HUES64 (cell line): Measurements from ENCODE around the gene PBXIP1.
"Not testable (repeated sequence)": the region's sequence is repeated elsewhere in the genome, so short reads cannot be mapped to it uniquely, and the experiment has no call there.

ENCODE experiments used
- H3K27ac ChIP-seq: 2 replicates; pipeline ENCODE4 v1.7.0; 2013; ENCODE audit warnings: low read depth, low read length, inconsistent platforms
- H3K27me3 ChIP-seq: 2 replicates; pipeline ENCODE4 v1.6.1; 2013; ENCODE audit warnings: mild to moderate bottlenecking, low read length; ENCODE audit not compliant: insufficient read depth
- H3K36me3 ChIP-seq: 2 replicates; pipeline ENCODE4 v1.6.1; 2013; ENCODE audit warnings: mild to moderate bottlenecking, low read length; ENCODE audit not compliant: insufficient read depth
- H3K4me1 ChIP-seq: 2 replicates; pipeline ENCODE4 v1.6.1; 2013; ENCODE audit warnings: mild to moderate bottlenecking, low read length, moderate library complexity; ENCODE audit not compliant: insufficient read depth
- H3K4me3 ChIP-seq: 2 replicates; pipeline ENCODE4 v1.5.1; 2013; ENCODE audit warnings: mild to moderate bottlenecking, low read length, moderate library complexity
- H3K9ac ChIP-seq: 2 replicates; pipeline ENCODE4 v1.6.1; 2013; ENCODE audit warnings: mild to moderate bottlenecking, low read depth, low read length
- H3K9me3 ChIP-seq: 2 replicates; pipeline ENCODE4 v1.6.1; 2013; ENCODE audit warnings: low read depth, low read length; ENCODE audit not compliant: insufficient read depth
- WGBS: fragments of 150-250, 120-280 bp; methylation state at CpG from one replicate; pipeline ENCODE4 v1.1.7; 2013; ENCODE audit warnings: missing lambda C conversion rate; 5-methylcytosine and 5-hydroxymethylcytosine counted together

PBXIP1 gene

GRCh38 chr1:155000411-155000725 lies 44.5 kb upstream of the PBXIP1 start:
- no peaks in the 10 kb centered on the region for H3K36me3 ChIP-seq
- no peaks in the 10 kb centered on the region for H3K9me3 ChIP-seq
- peak overlapping the region; percentile 78 for H3K9ac ChIP-seq
- H3K27me3 ChIP-seq = no peaks in the 10 kb centered on the region
- peak overlapping the region; percentile 97 for H3K27ac ChIP-seq
- WGBS = 2% methylated on average over 7 of the region's 13 CpGs
- H3K4me3 ChIP-seq = peak overlapping the region; percentile 82
- H3K4me1 ChIP-seq = peaks cover 13% of the 10 kb centered on the region

- 2% methylated on average over 49 of the region's 50 CpGs for WGBS
- no peaks in the 10 kb centered on the region for H3K9me3 ChIP-seq
- peak overlapping the region; percentile 85 for H3K27ac ChIP-seq
- H3K4me3 ChIP-seq = peak overlapping the region; percentile 82
- H3K36me3 ChIP-seq = no peaks in the 10 kb centered on the region
- H3K4me1 ChIP-seq = peaks cover 12% of the 10 kb centered on the region
- peak overlapping the region; percentile 78 for H3K9ac ChIP-seq
- no peaks in the 10 kb centered on the region for H3K27me3 ChIP-seq
These were observed 43.9 kb upstream of the PBXIP1 start for GRCh38 chr1:154999571-155000410.

- H3K4me3 ChIP-seq = peak overlapping the region; percentile 82
- H3K9ac ChIP-seq = no peak overlapping the region
- no peaks in the 10 kb centered on the region for H3K27me3 ChIP-seq
- H3K4me1 ChIP-seq = peaks cover 5% of the 10 kb centered on the region; the same call in 1 of the 2 replicates
- H3K36me3 ChIP-seq = no peaks in the 10 kb centered on the region
- 19% methylated on average over 40 of the region's 40 CpGs for WGBS
- H3K27ac ChIP-seq = no peak overlapping the region; the same call in 1 of the 2 replicates
- no peaks in the 10 kb centered on the region for H3K9me3 ChIP-seq
These were observed 43.1 kb upstream of the PBXIP1 start for GRCh38 chr1:154998818-154999570.

- 92% methylated on average over 15 of the region's 16 CpGs for WGBS
- Histone ChIP-seq H3K9me3 (no peaks in the 10 kb centered on the region), H3K4me3 (no peak overlapping the region), H3K27me3 (no peaks in the 10 kb centered on the region), H3K27ac (no peak overlapping the region), H3K36me3 (no peaks in the 10 kb centered on the region), H3K9ac (no peak overlapping the region), H3K4me1 (peaks cover 5% of the 10 kb centered on the region; the same call in 1 of the 2 replicates)
These were observed 42.4 kb upstream of the PBXIP1 start for GRCh38 chr1:154998201-154998780.

GRCh38 chr1:154996966-154997701 lies 41.2 kb upstream of the PBXIP1 start:
- 92% methylated on average over 15 of the region's 15 CpGs for whole genome bisulfite sequencing
- Histone ChIP-seq H3K4me3 (no peak overlapping the region), H3K36me3 (peaks cover 5% of the 10 kb centered on the region; the same call in 1 of the 2 replicates), H3K9me3 (no peaks in the 10 kb centered on the region), H3K4me1 (peaks cover 5% of the 10 kb centered on the region; the same call in 1 of the 2 replicates), H3K27ac (no peak overlapping the region), H3K27me3 (no peaks in the 10 kb centered on the region), H3K9ac (no peak overlapping the region)

GRCh38 chr1:154995301-154995983 lies 39.5 kb upstream of the PBXIP1 start:
- not testable (repeated sequence) for H3K27ac ChIP-seq, H3K4me3 ChIP-seq, H3K9me3 ChIP-seq, H3K9ac ChIP-seq, H3K27me3 ChIP-seq, H3K4me1 ChIP-seq
- 93% methylated on average over 9 of the region's 13 CpGs for WGBS
- peaks cover 12% of the 10 kb centered on the region for H3K36me3 ChIP-seq

GRCh38 chr1:154994591-154994990 lies 38.7 kb upstream of the PBXIP1 start:
- Histone ChIP-seq H3K4me1 (0 out of 2 replicates have a peak, but pooled peaks cover 3% of the 10 kb centered on the region), H3K36me3 (peaks cover 21% of the 10 kb centered on the region), H3K4me3 (no peak overlapping the region), H3K9me3 (no peaks in the 10 kb centered on the region), H3K27me3 (no peaks in the 10 kb centered on the region), H3K27ac (no peak overlapping the region), H3K9ac (no peak overlapping the region)
- WGBS = 92% methylated on average over 3 of the region's 3 CpGs

- Histone ChIP-seq H3K9ac (no peak overlapping the region), H3K27ac (no peak overlapping the region), H3K4me1 (0 out of 2 replicates have a peak, but pooled peaks cover 3% of the 10 kb centered on the region), H3K36me3 (peaks cover 25% of the 10 kb centered on the region), H3K27me3 (no peaks in the 10 kb centered on the region), H3K4me3 (no peak overlapping the region), H3K9me3 (no peaks in the 10 kb centered on the region)
- WGBS = 93% methylated on average over 1 of the region's 1 CpG
These were observed 38.3 kb upstream of the PBXIP1 start for GRCh38 chr1:154994269-154994587.

GRCh38 chr1:154993572-154994268 lies 37.8 kb upstream of the PBXIP1 start, which contains the start of gene LENEP:
TSS of gene LENEP (plus strand) at chr1:154993586. CDS start at chr1:154993608, 22 bp downstream.
- H3K9ac ChIP-seq = no peak within 1 kb of the TSS
- 0 out of 2 replicates have a peak, but pooled peaks cover 3% of the 10 kb centered on the region for H3K4me1 ChIP-seq
- H3K36me3 ChIP-seq = peaks cover 30% of the 10 kb centered on the region
- WGBS = 82% methylated on average over 8 of the region's 8 CpGs
- no peaks in the 10 kb centered on the region for H3K27me3 ChIP-seq
- peak within 1 kb of the TSS; percentile 14; the same call in 1 of the 2 replicates for H3K27ac ChIP-seq
- H3K9me3 ChIP-seq = no peaks in the 10 kb centered on the region
- no peak within 1 kb of the TSS for H3K4me3 ChIP-seq
